Measurements from ENCODE around the gene PCNT.
"Not testable (repeated sequence)": the region's sequence is repeated elsewhere in the genome, so short reads cannot be mapped to it uniquely, and the experiment has no call there.

Gene PCNT

DNA sequence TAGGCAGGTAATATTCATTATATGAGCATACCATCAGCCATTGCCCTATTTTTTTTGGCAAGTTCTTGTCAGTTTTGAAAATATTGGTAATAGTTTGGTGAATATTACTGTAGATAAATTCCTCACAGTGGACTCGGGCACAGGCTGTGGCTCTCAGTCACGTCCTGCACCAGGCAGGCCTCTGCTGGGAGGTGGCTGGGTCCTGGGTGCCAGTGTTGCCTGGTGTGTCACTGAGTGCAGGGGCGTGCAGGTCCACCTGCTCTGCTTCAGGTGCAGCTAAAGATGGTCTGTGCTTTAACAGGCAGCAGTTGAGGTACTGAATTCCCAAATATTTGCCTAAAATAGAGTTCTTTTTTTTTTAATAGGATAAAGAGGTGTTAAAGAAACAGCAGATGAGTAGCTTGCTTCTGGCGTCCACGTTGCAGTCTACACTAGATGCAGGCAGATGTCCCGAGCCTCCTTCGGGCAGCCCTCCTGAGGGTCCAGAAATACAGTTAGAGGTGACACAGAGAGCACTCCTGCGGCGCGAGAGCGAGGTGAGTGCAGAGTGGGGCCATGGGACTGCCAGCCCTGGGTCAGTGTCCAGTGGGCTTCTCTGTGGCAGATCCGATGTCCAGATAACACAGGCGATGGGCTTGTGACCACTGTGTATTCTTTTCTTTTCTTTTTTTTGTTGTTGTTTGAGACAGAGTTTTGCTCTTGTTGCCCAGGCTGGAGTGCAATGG is 77.4 kb downstream of the PCNT start:
- peaks cover 48% of the 10 kb centered on the region for H3K36me3 Mint-ChIP-seq (ENCODE audit: low read depth)
- H3K4me3 Mint-ChIP-seq, result no peak overlapping the region
- no peaks in the 10 kb centered on the region for H3K4me1 Mint-ChIP-seq
- TF ChIP-seq, protein P1, sequence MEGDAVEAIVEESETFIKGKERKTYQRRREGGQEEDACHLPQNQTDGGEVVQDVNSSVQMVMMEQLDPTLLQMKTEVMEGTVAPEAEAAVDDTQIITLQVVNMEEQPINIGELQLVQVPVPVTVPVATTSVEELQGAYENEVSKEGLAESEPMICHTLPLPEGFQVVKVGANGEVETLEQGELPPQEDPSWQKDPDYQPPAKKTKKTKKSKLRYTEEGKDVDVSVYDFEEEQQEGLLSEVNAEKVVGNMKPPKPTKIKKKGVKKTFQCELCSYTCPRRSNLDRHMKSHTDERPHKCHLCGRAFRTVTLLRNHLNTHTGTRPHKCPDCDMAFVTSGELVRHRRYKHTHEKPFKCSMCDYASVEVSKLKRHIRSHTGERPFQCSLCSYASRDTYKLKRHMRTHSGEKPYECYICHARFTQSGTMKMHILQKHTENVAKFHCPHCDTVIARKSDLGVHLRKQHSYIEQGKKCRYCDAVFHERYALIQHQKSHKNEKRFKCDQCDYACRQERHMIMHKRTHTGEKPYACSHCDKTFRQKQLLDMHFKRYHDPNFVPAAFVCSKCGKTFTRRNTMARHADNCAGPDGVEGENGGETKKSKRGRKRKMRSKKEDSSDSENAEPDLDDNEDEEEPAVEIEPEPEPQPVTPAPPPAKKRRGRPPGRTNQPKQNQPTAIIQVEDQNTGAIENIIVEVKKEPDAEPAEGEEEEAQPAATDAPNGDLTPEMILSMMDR (IDR thresholded peaks at IDR 0.05; ENCODE audit: unreplicated experiment in 3 of 3), result no peak
- H3K9me3 Mint-ChIP-seq, result no peaks in the 10 kb centered on the region
- H3K27me3 Mint-ChIP-seq (ENCODE audit: low read depth), result no peaks in the 10 kb centered on the region
- H3K27ac Mint-ChIP-seq, result no peak overlapping the region

DNA sequence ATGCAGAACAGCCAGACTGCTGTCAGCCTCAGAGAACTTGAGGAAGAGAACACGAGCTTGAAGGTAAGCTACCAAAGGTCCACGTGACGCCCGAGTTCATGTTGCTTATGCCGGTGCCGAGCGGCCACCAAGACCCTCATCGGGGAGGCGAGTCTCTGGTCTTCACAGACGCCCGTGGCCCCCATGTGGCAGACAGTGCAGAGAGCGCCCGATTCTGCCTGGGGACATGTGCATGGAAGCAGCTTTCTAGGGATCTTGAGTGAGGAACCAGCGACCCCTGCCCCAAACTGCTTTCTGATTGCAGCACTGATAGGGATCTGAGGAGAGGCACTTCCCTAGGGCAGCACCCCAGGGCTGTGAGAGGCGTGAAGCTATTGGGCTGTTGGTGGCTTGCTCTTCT is 78.5 kb downstream of the PCNT start:
- Mint-ChIP-seq H3K9me3 (no peaks in the 10 kb centered on the region), H3K4me3 (no peak overlapping the region), H3K27ac (no peak overlapping the region), H3K27me3 (ENCODE audit: low read depth) (no peaks in the 10 kb centered on the region), H3K36me3 (ENCODE audit: low read depth) (peaks cover 52% of the 10 kb centered on the region), H3K4me1 (no peaks in the 10 kb centered on the region)
- TF ChIP-seq, protein P1 (IDR thresholded peaks at IDR 0.05; ENCODE audit: unreplicated experiment in 3 of 3), result no peak

DNA sequence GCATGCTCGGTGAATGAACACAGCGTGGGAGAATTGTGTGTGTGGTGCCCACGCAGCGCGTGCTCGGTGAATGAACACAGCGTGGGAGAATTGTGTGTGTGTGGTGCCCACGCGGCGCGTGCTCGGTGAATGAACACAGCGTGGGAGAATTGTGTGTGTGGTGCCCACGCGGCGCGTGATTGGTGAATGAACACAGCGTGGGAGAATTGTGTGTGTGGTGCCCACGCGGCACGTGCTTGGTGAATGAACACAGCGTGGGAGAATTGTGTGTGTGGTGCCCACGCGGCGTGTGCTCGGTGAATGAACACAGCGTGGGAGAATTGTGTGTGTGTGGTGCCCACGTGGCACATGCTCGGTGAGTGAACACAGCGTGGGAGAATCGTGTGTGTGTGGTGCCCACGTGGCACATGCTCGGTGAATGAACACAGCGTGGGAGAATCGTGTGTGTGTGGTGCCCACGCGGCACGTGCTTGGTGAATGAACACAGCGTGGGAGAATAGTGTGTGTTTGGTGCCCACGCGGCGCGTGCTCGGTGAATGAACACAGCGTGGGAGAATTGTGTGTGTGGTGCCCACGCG is 79.4 kb downstream of the PCNT start:
- not testable (repeated sequence) for H3K4me1 Mint-ChIP-seq; H3K27me3 Mint-ChIP-seq (ENCODE audit: low read depth); H3K4me3 Mint-ChIP-seq; H3K27ac Mint-ChIP-seq; H3K9me3 Mint-ChIP-seq
- H3K36me3 Mint-ChIP-seq (ENCODE audit: low read depth), result peaks cover 58% of the 10 kb centered on the region

DNA sequence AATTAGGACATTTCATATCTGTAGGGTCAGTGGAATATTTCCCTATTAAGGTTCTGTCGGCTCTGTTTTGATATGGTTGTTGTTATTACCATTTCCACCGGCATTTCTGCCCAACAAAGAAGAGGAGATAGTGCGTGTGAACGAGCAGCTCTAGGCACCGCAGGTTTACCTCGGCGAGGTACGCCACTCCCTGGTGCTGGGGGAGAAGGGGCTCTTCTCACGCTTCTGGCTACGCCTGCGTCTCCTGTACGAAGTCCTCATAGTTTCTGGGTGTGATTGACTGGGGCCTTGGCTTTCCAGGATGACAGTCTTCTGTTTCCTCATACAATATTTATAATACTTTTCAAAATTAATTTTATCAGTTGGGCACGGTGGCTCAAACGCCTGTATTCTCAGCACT is 80.3 kb downstream of the PCNT start:
- TF ChIP-seq, protein P1 (IDR thresholded peaks at IDR 0.05; ENCODE audit: unreplicated experiment in 3 of 3), result no peak
- no peaks in the 10 kb centered on the region for H3K27me3 Mint-ChIP-seq (ENCODE audit: low read depth)
- no peaks in the 10 kb centered on the region for H3K9me3 Mint-ChIP-seq
- H3K27ac Mint-ChIP-seq, result no peak overlapping the region
- no peak overlapping the region for H3K4me3 Mint-ChIP-seq
- peaks cover 55% of the 10 kb centered on the region for H3K36me3 Mint-ChIP-seq (ENCODE audit: low read depth)
- no peaks in the 10 kb centered on the region for H3K4me1 Mint-ChIP-seq

DNA sequence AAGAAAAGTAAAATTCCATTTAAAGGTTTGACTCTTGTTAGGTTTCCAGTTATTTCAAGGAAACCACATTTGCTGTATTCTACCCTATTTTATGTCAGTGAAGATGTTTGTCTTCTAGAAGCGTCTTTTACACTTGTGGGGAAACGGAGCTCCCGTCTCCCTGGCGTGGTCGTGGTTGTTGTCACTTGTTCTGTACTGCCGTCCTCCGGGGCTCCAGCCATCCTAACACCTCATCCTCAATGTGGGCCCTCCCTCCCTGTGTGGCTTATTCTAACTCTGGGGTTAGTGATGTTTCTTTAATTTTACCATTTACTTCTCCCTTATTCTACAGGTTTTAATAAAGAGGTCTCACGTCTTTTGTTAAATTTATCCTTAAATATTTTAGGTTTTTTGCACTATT is 82.0 kb downstream of the PCNT start:
- H3K36me3 Mint-ChIP-seq (ENCODE audit: low read depth), result peaks cover 57% of the 10 kb centered on the region
- no peaks in the 10 kb centered on the region for H3K4me1 Mint-ChIP-seq
- no peak overlapping the region for H3K4me3 Mint-ChIP-seq
- H3K27me3 Mint-ChIP-seq (ENCODE audit: low read depth), result no peaks in the 10 kb centered on the region
- H3K9me3 Mint-ChIP-seq, result no peaks in the 10 kb centered on the region
- no peak overlapping the region for H3K27ac Mint-ChIP-seq
- TF ChIP-seq, protein P1 (IDR thresholded peaks at IDR 0.05; ENCODE audit: unreplicated experiment in 3 of 3), result no peak

DNA sequence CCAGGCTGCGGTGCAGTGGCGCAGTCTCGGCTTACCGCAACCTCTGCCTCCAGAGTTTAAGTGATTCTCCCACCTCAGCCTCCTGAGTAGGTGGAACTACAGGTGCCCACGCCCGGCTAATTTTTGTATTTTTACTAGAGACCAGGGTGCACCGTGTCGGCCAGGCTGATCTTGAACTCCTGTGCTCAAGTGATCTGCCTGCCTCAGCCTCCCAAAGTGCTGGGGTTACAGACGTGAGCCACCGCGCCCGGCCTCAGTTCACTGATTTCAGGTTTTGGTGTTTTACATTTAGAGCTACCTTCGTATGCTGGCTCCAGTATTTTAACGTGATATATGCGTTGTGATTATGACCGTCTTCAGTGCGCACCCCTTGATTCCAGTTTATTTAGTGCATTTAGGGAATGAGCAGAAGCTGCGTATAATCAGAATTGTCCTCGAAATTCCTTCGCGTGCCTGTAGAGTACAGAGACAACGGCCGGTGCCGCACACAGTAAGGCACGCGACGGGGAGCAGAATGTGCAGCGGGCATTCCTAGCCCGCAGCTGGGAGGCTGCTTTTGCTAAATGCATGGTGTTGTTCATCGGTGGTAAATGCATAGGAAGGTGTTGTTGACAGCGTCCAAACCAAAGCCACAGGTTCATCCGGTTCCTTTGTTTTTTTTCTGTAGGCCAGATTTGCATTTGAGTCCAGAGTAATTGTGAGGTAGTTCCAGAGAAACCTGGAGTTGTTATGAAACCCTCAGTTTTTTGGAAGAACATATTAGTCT is 85.9 kb downstream of the PCNT start:
- Mint-ChIP-seq H3K36me3 (ENCODE audit: low read depth) (peaks cover 38% of the 10 kb centered on the region), H3K27me3 (ENCODE audit: low read depth) (no peaks in the 10 kb centered on the region), H3K27ac (no peak overlapping the region), H3K9me3 (no peaks in the 10 kb centered on the region), H3K4me3 (no peak overlapping the region), H3K4me1 (no peaks in the 10 kb centered on the region)
- TF ChIP-seq, protein P1 (IDR thresholded peaks at IDR 0.05; ENCODE audit: unreplicated experiment in 3 of 3), result no peak
